Ecto neural progenitor cell (in vitro differentiated cells): Measurements from ENCODE around the gene TOB1.
A peak's percentile ranks its signal among the peaks of the same experiment; 100 is the strongest.
"Not testable (repeated sequence)": the region's sequence is repeated elsewhere in the genome, so short reads cannot be mapped to it uniquely, and the experiment has no call there.

ENCODE experiments used
- DNase-seq: peaks from one replicate; pipeline ENCODE4 v3.0.0-alpha.2; 2018; ENCODE audit warnings: low spot score

TOB1 gene

DNA sequence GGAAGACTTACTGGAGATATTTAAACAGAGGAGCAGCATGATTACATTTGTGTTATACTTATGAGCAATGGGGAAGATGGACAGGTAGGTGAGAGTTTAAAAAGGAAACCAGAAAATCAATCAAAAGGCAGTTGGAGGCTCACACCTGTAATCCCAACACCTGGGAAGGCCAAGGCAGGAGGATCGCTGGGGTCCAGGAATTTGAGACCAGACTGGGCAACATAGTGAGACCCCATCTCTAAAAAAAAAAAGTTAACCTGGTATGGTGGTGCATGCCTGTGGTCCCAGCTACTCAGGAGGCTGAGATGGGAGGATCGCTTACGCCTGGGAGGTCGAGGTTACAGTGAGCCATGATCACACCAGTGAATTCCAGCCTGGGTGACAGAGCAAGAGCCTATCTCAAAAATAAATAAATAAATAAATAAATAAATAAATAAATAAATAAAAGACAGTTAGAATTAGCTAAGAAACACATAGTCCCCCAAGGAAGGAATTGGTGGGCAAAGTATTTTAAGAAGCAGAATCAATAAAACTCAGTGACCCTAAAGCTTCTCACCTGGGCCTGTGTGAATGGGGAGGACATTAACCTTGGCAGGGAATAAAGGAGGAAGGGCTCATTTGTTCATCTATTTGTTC lies 32.3 kb upstream of the TOB1 start:
- no peak for DNase-seq

DNA sequence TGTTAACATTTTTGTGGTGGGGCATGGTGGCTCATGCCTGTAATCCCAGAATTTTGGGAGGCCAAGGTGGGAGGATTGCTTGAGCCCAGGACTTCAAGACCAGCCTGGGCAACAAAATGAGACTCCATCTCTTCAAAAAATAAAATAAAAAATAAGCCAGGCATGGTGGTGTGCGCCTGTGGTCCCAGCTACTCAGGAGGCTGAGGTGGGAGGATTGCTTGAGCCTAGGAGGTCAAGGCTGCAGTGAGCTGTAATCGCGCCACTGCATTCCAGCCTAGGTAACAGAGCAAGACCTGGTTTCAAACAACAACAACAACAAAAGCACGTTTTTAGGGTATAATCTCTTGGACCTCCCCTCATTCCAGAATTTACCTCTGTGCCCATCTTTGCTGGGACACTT lies 28.4 kb upstream of the TOB1 start:
- not testable (repeated sequence) for DNase-seq

DNA sequence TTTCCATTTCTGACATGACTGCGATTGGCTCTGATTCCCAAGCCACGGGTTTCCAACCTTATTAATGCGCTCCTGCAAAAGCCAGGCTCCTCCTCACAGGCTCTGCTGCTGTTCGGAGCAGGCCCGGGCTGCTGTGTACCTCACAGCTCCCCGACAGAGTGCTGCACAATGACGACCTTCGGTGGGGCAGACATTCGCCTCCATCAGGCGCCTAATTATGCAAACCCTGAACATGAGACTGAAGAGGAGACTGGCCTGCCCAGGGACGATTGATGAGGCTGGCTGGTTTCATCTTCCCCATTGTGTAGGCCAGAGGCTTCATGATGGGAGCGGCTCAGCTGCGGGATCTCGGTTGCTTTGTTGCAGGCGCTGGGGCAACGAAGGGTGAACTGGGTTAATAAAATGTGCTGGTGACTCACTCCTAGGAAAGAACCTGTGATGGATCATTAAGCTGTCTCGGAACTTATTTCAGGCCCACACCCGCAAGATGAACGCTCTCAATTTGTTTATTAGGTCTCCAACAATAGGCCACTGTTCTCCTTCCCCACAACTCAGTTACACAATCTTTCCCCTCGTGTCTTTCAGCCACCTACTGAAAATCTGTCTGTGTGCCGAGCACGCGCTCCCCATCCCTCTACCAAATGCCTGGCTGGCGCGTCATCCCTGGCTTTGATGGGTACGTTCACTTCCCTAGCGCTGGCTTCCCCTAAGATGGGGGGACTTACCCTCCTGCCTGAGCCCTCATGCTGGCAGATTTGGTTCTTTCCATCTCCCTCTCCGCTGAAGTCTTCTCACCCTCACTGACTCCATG lies 27.2 kb upstream of the TOB1 start:
- DNase-seq = no peak

DNA sequence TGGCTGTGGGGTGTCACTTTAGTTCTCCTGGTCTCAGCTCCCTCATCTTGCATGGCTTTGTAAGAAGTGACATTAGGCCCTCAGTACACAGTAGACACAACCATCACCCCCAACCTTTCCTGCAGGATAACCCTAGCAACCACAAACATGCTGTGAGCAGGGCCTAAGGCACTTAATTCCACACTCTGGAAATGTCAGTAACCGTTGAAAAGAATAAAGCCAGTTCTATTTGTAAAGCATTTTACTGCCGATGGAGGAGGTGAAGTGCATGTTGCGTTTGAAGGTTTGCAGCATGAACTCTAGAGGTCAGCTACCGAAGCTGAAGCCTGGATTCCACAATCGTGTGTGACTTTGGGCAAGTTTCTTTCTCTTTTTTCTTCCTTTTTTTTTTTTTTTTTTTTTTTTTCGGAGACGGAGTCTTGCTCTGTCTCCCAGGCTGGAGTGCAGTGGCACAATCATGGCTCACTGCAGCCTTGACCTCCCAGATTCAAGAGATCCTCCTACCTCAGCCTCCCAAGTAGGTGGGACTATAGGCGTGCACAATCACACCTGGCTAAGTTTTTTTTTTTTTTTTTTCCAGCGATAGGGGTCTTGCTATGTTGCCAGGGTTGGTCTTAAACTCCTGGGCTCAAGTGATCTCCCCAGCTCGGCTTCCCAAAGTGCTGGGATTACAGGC lies 26.1 kb upstream of the TOB1 start:
- DNase-seq = no peak

DNA sequence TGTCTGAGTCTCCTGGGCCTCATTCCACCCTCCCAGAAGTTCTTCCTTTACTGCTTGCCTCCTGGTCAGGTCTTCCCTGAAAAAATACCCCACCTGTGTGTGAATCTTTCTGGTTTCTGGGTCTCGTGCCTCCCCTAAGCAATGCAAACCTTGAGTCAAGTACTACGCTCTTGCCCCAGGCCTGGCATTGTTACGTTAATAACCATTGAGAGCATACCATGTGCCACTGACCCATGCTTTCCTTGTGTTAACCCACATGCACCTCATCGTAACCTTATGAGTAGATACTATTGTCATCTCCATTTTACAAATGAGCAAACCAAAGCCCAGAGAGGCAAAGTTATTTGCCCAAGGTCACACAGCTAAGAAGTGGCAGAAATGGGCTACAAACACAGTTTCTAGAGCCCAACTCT lies 25.4 kb upstream of the TOB1 start:
- DNase-seq = no peak

DNA sequence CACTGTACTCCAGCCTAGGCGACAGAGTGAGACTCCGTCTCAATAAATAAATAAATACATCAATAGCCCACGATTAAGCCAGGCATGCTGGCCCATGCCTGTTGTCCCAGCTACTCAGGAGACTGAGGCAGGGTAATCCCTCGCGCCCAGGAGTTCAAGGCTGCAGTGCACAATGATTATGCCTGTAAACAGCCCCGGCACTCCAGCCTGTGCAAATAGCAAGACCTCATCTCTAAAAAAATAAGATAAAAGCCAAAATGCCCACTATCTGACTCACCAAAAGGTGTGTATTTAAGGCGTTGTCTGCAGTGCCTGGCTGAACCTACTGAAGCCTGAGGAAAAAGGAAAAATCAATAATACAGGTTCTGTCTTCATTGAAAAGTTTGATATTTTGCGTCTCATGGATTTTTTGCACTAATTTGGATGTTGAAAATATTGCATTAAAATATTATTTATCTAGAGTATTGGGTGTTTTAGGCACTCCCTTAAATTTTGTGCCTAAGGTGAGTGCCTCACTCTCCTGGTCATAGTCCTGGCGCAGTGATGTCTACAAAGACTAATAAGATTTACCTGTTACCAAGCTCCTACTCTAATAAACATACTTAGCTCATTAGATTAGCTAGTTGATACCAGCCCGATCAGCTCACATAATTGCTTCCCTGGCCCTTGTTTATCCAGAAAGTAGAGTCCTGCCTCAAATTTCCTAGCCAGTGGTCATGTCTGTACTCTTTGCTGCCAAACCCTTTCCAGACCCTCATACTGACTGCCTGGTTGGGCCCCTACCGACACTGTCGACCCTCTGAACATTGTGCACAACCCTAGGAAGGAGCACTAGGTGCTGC lies 24.7 kb upstream of the TOB1 start:
- no peak for DNase-seq

DNA sequence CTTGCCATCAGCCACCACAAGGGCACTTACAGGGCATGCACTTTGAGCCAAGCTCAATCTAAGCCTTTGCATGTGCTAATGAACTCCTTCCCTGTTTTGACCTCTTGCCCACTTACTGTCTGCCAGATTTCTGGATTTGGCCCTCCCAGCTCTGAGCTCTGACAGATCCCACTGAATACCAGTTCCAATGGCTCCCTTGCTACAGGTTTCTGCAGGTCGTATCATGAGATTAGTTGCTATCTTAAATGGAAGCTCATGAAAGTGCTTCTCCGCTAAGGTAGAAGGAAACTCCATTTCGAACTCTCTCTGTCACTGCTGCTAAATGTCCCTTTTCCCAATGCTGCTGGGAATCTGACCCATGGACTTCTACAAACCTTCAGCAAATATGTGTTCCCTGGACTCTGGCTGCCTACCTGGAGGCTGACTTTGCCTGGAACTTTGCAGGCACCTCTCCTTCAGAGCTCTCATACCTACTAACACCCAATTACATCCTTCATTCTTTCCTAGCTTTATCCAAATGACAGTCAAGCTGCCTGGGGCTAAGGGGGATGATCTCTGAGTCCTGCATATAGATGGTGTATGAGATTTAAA lies 23.5 kb upstream of the TOB1 start:
- DNase-seq = no peak

DNA sequence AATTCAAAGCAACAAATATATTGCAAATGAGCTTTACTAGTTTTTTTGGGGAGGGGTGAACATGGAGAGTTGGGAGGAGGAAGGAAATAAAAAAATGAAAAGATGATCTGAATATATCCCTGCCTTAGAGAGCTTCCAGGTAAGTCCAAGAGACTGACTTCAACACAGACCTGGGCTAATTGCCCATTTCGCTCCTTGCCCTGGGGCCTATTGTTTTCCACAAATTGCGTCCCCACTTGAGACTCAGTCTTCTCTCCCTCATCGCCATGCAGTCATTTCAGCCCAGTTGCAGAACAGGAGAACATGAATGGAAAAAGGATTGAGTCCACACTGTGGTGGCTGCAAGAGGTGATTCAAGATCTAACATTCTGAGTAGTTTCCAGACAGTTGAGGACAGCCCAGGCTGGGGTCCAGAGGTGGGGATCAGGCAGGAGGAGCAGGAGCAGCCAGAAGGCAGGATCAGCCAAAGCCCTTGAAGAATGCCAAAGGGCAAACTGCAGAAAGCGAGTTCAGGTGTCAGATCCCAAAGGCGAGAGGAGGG lies 21.6 kb upstream of the TOB1 start:
- DNase-seq = no peak

DNA sequence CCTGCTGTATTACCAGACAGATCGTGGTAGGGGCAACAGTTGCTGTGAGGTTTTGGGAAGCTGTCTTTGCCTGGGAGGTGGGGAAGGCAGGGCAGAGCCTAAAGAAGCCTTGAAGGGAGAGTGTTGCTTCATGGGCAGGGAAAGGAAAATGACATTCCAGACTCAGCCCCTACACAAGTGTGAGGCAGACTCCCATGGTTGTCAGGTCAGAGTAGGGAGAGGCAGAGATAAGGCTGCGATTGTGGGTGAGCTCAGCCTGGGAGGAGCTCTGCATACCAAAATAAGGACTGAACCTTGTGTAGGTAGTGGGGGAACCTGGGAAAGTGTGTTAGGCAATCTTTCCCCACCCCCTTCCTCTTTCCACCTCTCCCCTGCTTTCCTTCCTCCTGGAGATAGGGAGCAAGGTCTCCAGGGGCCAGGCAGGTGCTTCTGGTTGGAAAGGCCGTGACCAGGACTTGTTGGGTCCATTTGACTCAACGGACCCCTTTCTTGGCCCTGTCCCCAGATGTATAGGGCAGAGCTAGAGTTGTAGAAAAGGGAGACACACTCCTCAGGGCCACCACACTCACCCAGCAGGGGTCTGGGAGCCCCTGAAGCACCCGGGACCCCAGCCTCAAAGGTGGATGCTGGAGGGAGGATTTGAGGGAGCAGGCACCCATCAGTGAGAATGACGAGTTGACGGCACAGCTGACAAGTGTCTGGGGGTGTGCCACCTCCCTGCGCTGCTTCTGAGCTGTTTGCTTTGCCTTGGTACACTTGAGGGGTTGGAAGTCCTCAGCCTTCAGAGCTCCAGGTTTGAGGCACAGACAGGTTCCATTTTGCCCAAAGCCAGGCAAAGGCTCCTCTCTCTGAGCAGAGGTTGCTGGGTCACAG lies 18.5 kb upstream of the TOB1 start:
- DNase-seq = no peak

DNA sequence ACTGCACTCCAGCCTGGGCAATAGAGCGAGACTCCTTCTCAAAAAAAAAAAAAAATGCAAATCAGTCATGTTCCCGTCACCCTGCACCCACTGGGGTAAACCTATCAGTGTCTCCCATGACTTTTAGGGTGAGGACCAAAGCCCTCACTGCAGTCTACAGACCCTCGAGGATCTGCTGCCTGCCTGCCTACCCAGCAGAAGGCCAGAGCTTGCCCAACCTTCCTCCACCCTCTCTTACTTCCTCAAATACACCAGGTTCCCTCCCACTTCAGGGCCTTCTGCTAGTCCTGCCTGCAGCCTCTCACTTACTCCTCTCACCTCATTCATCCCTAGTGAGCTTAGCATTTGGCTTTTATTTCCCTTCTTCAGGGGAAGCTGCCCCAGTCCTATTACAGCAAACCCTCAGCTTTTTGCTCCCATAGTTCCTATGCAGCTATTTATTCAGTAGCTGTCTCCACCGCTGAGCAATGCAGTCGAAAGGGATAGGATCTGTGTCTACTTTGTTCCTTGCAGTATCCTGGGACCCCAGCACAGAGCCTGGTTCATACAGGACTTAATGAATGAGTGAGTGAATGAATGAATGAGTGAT lies 17.8 kb upstream of the TOB1 start:
- DNase-seq = no peak

DNA sequence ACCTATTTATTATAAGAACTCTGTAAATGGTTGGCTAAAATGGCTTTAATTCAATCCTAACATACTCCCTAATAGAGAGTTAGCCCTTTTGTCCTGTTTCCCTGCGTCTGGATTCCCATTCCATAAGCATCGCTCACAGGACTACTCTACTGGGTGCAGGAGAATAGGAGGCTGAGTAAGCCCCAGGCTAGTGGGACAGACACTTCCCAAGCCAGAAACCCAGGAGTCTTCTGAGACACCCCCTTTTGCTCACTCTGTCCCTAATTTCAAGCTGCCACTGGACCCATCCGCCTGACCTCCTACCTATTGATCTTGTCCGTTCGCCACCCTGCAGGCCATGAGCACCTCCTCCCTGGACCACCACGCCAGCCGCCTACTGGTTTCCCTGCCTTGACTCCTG lies 16.7 kb upstream of the TOB1 start:
- no peak for DNase-seq

DNA sequence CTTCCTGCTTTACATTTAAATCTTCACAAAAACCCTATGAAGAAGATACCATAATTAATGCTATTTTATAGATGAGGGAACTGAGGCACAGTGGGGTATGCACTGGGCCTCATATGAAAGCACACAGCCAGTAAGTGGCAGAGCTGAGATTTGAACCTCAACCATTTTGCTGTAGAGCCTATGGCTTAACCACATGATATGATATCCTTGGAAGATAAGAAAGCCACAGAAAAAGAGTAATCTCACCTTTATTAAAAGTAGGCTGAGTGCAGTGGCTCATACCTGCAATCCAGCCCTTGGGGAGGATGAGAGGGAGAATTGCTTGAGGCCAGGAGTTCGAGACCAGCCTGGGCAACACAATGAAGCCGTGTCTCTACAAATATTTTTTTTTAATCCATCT lies 15.0 kb upstream of the TOB1 start:
- DNase-seq = peak; percentile 12

DNA sequence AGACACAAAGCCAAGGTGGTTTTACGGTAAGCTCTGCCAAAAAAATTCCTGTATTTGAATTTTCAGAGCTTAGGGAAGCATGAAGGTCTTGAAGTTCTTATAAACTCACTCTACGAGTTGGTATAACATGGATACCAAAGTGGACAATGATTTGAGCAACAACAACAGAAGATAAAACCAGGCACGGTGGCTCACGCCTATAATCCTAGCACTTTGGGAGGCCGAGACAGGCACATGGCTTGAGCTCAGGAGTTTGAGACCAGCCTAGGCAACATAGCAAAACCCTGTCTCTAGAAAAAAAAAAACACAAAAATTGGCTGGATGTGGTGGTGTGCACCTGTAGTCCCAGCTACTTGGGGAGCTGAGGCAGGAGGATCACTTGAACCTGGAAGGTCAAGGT lies 12.9 kb upstream of the TOB1 start:
- DNase-seq = peak; percentile 10

DNA sequence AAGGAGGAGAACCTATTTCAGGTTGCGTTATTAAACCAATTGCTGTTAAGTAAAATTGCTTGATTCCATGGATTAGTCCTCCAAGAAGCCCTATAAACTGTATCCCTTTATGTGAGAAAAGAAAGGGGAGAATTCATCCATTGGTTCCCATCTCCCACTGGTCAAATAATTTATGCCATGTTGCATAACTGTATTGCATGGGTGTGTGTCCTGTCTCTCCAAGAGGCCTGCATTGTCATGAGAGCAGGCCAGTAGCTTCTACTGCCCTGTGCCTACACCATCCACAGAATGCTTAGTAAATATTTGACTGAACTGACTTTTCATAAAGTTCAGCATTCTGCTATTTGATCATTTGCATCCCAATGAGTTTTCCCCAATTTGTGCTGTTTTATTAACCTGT lies 11.7 kb upstream of the TOB1 start:
- peak; percentile 16 for DNase-seq

DNA sequence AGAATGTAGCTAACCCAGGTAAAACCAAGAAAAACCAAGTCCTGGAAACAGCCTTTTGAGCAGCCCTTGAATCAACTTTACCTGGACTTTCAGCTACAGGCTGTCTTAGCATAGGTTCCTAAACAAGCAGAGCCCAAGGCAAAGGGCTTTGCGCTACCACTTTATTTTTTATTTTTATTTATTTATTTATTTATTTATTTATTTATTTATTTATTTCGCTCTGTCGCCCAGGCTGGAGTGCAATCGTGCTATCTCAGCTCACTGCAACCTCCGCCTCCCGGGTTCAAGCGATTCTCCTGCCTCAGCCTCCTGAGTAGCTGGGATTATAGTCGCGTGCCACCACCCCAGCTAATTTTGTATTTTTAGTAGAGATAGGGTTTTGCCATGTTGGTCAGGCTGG lies 10.9 kb upstream of the TOB1 start:
- peak; percentile 7 for DNase-seq

DNA sequence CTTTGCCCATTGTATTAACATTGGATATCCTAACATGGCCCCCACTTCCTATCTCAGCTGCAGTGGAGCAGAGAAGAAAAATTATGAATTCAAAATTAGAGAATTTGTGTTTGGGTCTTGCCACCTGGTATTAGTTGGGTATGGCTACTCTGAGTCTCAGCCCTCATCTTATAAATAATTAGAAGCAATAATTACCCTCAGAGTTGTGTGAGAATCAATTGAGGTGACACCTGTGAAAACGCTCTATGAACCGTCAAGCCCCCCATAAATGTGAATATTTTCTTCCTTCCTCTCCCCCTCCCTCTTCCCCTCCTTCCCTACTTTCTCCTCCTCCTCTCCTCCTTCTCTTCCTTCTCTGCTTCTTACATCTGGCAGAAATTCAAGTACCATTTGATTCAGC lies 8.9 kb upstream of the TOB1 start:
- no peak for DNase-seq

DNA sequence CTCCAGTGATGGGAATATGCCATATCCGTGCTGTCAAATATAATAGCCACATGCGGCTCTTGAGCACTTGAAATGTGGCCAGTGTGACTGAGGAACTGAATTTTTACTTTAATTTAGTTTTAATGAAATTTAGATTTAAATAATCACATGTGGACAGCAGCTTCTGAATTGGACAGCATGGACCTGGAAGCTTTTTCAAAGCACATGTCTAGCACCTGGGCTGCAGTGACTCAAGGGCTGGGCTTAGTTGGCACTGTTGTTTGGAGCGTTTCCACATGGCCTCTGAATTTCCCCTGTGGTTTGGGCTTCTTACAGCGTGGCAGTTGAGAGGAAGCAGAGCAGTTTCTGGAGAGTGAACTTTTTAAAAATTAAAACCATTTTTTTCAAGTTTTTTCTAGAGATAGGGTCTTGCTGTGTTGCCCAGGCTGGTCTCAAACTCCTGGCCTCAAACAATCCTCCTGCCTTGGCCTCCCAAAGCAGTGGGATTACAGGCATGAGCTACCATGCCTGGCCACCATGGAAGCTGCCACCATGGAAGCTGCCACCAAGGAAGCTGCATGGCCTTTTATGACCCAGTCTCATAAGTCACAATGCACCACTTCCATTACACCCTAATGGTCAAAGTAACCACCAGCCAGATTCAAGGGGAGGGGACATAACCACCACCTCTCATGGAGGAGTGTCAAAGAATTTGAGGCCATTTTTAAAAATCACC lies 6.7 kb upstream of the TOB1 start:
- peak; percentile 40 for DNase-seq

DNA sequence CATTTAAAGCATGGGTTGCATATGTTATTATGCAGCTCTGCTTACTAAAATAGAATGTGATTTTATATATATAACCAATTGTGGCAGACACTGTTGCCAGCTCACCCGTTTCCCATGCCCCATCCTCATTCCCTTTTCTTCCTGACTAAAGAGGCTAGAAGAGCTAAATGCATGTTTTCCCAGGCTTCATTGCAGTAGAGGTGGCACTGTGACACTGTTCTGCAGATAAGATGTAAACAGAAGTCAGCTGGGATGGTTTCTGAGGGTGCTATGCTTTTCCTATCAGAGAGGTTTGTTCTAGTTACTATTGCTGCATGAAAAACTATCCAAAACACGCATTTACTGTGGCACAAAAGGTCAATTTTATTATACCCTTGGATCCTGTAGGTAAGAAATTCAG lies 5.7 kb upstream of the TOB1 start:
- DNase-seq = peak; percentile 15

DNA sequence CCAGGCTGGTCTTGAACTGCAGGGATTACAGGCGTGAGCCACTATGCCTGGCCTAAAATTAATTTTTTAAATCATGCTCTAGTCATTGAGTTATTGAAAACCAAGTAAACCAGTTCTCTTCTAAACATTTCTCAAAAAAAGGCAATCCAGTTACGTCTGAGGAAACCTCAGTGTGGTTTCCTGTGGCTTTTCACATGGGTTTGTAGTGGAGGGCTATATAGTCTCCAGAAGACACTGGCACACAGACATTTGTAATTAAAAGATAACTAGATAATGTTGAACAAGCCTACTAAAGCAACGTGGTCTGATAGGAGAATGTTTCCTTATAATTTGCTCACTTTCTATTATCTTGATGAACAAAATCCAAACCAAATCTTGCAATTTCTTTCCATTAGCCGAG lies 5.2 kb upstream of the TOB1 start:
- DNase-seq = no peak

DNA sequence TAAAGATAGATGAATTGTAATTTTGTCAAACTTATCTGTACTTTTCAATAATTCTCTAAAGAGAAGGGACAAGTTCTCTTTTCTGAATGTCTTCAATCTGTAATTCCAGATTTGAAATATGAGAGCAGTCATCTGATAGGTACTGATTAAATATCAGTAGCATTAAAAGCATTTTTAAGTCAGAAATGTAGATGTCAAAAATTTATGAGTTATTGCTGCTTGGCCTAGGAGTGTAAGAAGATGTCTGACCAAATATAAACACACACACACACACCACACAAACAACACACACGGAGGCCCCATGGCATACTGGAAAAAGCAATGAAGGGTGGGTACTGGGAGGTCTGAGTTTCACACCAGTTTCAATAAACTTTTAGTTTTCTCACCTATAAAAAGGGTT lies 2.4 kb upstream of the TOB1 start:
- DNase-seq = no peak
